Sigmoid colon (tissue), 7 donors: Measurements from ENCODE around the gene CACNA1C. TPM values are rescaled to one million over a fixed set of nuclear protein-coding genes. Genes with fewer than 3 reads are reported as not detected.

Experiments
- DNase-seq: peaks from one replicate; pipeline ENCODE4 v3.0.0-alpha.2; 2019
- H3K27ac ChIP-seq, 4 donors: fragments of 200-600 bp; sonication (generic); one replicate each; pipeline ENCODE4 v1.5.1; 2016 to 2019; ENCODE audit warnings: mild to moderate bottlenecking in 1 of 4
- H3K27me3 ChIP-seq, 3 donors: fragments of 200-600 bp; sonication (generic); one replicate each; pipeline ENCODE4 v1.5.1; 2019; ENCODE audit warnings: mild to moderate bottlenecking in 1 of 3
- H3K36me3 ChIP-seq, 4 donors: fragments of 200-600 bp; sonication (generic); one replicate each; pipeline ENCODE4 v1.5.1; 2016 to 2019
- H3K4me1 ChIP-seq, 4 donors: fragments of 200-600 bp; sonication (generic); one replicate each; pipeline ENCODE4 v1.5.1; 2017 to 2019
- H3K4me3 ChIP-seq, 4 donors: fragments of 200-600 bp; sonication (generic); one replicate each; pipeline ENCODE4 v1.5.1; 2017 to 2019; ENCODE audit warnings: mild to moderate bottlenecking in 2 of 4, moderate library complexity in 1 of 4
- H3K9me3 ChIP-seq, 4 donors: fragments of 200-600 bp in 3 of 4; sonication (generic) in 3 of 4; one replicate each; pipeline versions ENCODE4 v1.5.1 to v1.6.1; 2013 to 2019
- EP300 ChIP-seq, 4 donors: sonication (generic); formaldehyde crosslinking; IDR thresholded peaks; one replicate each; pipeline ENCODE4 v1.6.1; 2017; ENCODE audit warnings: antibody characterized with exemption in 4 of 4
- POLR2A ChIP-seq, 2 donors: fragments of 450-650 bp; IDR thresholded peaks; one replicate each; pipeline ENCODE4 v1.6.1; 2016; ENCODE audit warnings: antibody characterized with exemption in 2 of 2, mild to moderate bottlenecking in 2 of 2, moderate library complexity in 2 of 2
- POLR2AphosphoS5 ChIP-seq, 4 donors: sonication (generic); formaldehyde crosslinking; IDR thresholded peaks; one replicate each; pipeline ENCODE4 v1.6.1; 2017; ENCODE audit warnings: antibody characterized with exemption in 4 of 4
- WGBS, 2 donors: extraction: QIAGEN DNeasy Blood & Tissue Kit; methylation state at CpG; one replicate each; pipeline ENCODE4 v1.1.7; 2013; 5-methylcytosine and 5-hydroxymethylcytosine counted together
- intact Hi-C: fragments of 100-400 bp; cut with DNase I; formaldehyde crosslinking; loops from one replicate; pipeline ENCODE4 v1.15.1; 2023
- polyA plus RNA-seq, 3 donors: library from polyadenylated mRNA; stranded (reverse); fragments of 200-250 nt; gene quantifications; one replicate each; pipeline ENCODE4 v1.2.3, GENCODE V29; 2013
- total RNA-seq, 4 donors: library from RNA; depleted of rRNA; stranded (reverse); fragments of >200 nt; gene quantifications; one replicate each; pipeline ENCODE4 v1.1.0, GENCODE V29; 2016
- TF ChIP-seq, protein P1 (sequence below), 4 experiments: fragments of 450-650 bp in 3 of 4; fragments of 200-600 bp in 1 of 4; IDR thresholded peaks; one replicate each; pipeline ENCODE4 v1.5.1; 2016 to 2019; ENCODE audit warnings: antibody characterized with exemption in 4 of 4, mild to moderate bottlenecking in 3 of 4, moderate library complexity in 2 of 4
- donor health status: healthy with polysubstance abuse.
- donor health status: Bipolar disorder and iron deficiency.
- donor health status: healthy.

Gene CACNA1C
- total and polyA plus RNA-seq, 7 donors, result 0.46 to 213 (median 62.0) TPM

DNA sequence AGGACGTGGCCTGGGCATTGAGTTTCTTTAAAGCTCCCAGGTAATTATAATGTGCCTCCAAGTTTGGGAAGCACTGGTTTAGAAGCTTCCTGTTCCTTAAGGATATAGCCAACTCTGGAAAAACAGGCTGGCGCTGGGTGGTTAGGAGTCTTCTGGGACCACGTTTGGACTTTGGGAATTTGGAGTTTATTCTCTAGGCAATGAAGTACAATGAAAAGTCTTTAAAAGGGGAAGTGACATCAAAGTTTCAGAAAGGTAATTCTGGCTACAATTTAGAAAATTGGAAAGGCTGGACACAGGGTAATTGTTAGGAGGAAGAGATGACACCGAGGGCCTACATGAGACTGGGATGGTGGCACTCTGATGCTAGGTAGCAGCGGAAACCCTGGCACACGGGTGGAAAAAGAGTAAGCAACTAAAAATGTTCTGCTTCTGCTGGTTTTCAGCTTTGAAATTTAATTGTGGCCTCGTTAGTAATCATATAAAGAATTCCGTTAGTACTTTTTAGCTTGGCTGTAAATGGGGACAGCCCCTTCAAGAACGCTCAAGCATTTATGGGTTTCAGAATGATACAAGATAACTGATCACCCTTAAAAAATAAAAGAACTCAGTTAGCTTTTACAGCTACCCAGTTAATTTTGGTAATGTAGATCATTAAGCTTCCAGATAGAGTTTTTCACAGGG lies 35.8 kb upstream of the CACNA1C start:
- intact Hi-C loops, result no loop called here
- 84 to 85% methylated on average over 9 of the region's 9 CpGs for WGBS, 2 donors

DNA sequence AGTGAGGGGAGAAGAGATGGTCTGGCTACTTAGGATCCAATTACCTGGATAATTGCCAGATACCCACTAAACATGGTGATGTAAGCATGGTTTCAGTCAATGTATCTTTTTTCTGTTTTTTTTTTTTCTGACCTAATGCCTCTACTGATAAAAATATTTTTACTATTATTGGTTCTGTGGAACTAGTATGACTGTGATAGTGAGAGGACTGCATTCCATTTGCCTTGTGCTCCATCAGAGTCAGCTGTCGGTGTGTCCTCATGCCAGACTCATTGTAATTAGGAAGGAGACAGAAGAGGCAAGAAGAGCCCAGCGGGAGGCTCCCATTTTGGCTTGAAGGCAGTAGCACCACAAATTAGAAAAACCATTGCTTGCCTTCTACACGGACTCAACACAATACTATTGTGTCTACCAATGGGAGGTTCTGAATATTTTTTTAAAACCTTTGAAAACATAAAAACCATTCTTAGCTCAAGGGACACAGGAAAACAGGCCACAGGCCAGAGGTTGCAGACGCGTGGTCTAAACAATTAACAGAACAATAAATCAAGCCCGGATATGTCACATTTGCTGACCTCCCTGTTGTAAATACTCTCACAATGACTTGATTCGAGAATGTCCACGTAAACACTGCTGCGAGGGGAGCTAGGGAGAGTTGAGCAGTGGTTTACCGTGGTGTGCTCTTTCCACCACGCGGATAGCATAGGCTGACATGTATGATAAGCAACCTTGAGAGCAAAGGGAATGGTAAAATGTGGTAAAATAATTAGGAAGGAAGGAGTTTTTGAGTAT lies 35.0 kb upstream of the CACNA1C start:
- no peaks in the 10 kb centered on the region for H3K27me3 ChIP-seq
- H3K27ac ChIP-seq, result peak overlapping the region in 2 of 4 donors; percentile 44 to 80
- no peaks in the 10 kb centered on the region for H3K36me3 ChIP-seq
- H3K4me3 ChIP-seq, result no peak overlapping the region
- intact Hi-C loops, result no loop called here
- DNase-seq, result no peak
- peaks cover 0 to 48% (median 39%) of the 10 kb centered on the region in 4 donors for H3K4me1 ChIP-seq
- 57 to 70% methylated on average over 12 of the region's 12 CpGs for WGBS, 2 donors
- H3K9me3 ChIP-seq, result no peaks in the 10 kb centered on the region
- TF ChIP-seq EP300 (IDR thresholded peaks at IDR 0.05), result no peak
- TF ChIP-seq, protein P1, sequence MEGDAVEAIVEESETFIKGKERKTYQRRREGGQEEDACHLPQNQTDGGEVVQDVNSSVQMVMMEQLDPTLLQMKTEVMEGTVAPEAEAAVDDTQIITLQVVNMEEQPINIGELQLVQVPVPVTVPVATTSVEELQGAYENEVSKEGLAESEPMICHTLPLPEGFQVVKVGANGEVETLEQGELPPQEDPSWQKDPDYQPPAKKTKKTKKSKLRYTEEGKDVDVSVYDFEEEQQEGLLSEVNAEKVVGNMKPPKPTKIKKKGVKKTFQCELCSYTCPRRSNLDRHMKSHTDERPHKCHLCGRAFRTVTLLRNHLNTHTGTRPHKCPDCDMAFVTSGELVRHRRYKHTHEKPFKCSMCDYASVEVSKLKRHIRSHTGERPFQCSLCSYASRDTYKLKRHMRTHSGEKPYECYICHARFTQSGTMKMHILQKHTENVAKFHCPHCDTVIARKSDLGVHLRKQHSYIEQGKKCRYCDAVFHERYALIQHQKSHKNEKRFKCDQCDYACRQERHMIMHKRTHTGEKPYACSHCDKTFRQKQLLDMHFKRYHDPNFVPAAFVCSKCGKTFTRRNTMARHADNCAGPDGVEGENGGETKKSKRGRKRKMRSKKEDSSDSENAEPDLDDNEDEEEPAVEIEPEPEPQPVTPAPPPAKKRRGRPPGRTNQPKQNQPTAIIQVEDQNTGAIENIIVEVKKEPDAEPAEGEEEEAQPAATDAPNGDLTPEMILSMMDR (IDR thresholded peaks at IDR 0.05), result no peak
- TF ChIP-seq POLR2AphosphoS5 (IDR thresholded peaks at IDR 0.05), result peak in 1 of 4 donors; percentile 11
- no peak for TF ChIP-seq POLR2A (IDR thresholded peaks at IDR 0.05)

More for the DNA sequence above, 35.8 kb upstream of the CACNA1C start:
- Histone ChIP-seq H3K27ac (peak overlapping the region in 2 of 4 donors; percentile 44 to 80), H3K4me1 (peaks cover 0 to 55% (median 45%) of the 10 kb centered on the region in 4 donors), H3K9me3 (no peaks in the 10 kb centered on the region), H3K27me3 (no peaks in the 10 kb centered on the region), H3K4me3 (no peak overlapping the region), H3K36me3 (no peaks in the 10 kb centered on the region)
- DNase-seq, result no peak
- TF ChIP-seq POLR2AphosphoS5 (IDR thresholded peaks at IDR 0.05) (no peak), POLR2A (IDR thresholded peaks at IDR 0.05) (no peak), EP300 (IDR thresholded peaks at IDR 0.05) (no peak)
- TF ChIP-seq, protein P1 (IDR thresholded peaks at IDR 0.05), result no peak

DNA sequence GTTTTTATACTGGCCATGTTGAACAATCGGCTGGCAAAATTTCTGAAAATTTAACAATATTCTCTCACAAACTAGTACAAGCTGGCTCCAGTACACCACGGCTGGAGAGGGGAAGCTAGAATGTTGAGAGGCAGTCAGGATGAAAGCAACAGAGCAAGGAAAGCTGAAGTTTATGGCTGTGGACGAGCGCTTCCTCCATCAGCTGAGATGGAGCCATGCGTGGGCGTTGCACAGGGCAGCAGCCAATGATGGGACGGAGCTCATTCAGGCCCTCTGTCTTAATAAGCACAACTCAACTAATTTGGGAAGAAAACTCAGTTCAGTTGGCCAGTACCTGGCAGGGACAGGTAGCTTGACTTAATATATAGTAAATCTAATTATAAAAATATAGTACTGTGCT lies 34.4 kb upstream of the CACNA1C start:
- H3K27ac ChIP-seq, result peak overlapping the region in 2 of 4 donors; percentile 44 to 80
- WGBS, 2 donors, result 85% methylated on average over 7 of the region's 7 CpGs
- TF ChIP-seq POLR2AphosphoS5 (IDR thresholded peaks at IDR 0.05) (no peak), EP300 (IDR thresholded peaks at IDR 0.05) (no peak), POLR2A (IDR thresholded peaks at IDR 0.05) (no peak)
- TF ChIP-seq, protein P1 (IDR thresholded peaks at IDR 0.05), result no peak
- no peaks in the 10 kb centered on the region for H3K36me3 ChIP-seq
- H3K4me3 ChIP-seq, result no peak overlapping the region
- peaks cover 0 to 47% (median 36%) of the 10 kb centered on the region in 4 donors for H3K4me1 ChIP-seq
- DNase-seq, result no peak
- H3K9me3 ChIP-seq, result no peaks in the 10 kb centered on the region
- intact Hi-C loops, result no loop called here
- H3K27me3 ChIP-seq, result no peaks in the 10 kb centered on the region

DNA sequence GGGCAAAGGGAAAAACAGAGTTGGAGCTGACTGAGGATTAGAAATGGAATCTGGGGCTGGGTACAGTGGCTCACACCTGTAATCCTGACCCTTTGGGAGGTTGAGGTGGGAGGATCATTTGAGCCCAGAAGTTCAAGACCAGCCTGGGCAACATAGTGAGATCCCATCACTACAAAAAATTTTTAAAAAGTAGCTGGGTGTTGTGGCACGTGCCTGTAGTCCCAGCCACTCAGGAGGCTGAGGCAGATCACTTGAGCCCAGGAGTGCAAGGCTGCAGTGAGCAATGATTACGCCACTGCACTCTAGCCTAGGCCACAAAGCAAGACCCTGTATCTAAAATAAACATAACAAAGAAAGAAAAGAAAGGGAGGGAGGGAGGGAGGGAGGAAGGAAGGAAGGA lies 33.7 kb upstream of the CACNA1C start:
- no peak for TF ChIP-seq POLR2A (IDR thresholded peaks at IDR 0.05)
- WGBS, 2 donors, result 86 to 89% methylated on average over 2 of the region's 2 CpGs
- peak overlapping the region in 1 of 4 donors; percentile 80 for H3K27ac ChIP-seq
- no peak overlapping the region for H3K4me3 ChIP-seq
- H3K9me3 ChIP-seq, result no peaks in the 10 kb centered on the region
- peaks cover 0 to 45% (median 31%) of the 10 kb centered on the region in 4 donors for H3K4me1 ChIP-seq
- no peak for DNase-seq
- intact Hi-C loops, result no loop called here
- no peaks in the 10 kb centered on the region for H3K36me3 ChIP-seq
- H3K27me3 ChIP-seq, result no peaks in the 10 kb centered on the region

DNA sequence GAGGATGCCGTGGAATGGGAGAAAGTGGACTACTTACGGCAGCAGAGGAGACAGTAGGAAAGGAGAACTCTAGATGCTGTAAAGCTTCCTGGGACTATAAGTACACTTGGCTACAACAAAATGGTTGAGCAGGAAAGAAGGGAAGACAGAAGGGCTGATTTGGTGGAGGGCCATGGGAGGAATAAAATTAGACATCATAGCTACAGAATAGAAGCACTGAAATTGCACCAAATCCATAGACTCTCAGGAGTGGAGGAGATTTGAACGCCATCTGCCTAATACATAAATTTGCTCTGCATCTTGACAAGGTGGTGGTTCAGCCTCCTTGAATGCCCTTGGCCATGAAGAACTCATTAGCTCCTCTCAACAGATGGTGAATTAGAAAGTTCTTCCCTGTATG lies 32.3 kb upstream of the CACNA1C start:
- TF ChIP-seq POLR2A (IDR thresholded peaks at IDR 0.05) (no peak), POLR2AphosphoS5 (IDR thresholded peaks at IDR 0.05) (no peak), EP300 (IDR thresholded peaks at IDR 0.05) (no peak)
- TF ChIP-seq, protein P1 (IDR thresholded peaks at IDR 0.05), result no peak
- WGBS, 2 donors, result 93 to 97% methylated on average over 3 of the region's 3 CpGs
- Histone ChIP-seq H3K27ac (no peak overlapping the region), H3K36me3 (no peaks in the 10 kb centered on the region), H3K4me1 (peaks cover 0 to 33% (median 24%) of the 10 kb centered on the region in 4 donors), H3K27me3 (no peaks in the 10 kb centered on the region), H3K9me3 (no peaks in the 10 kb centered on the region), H3K4me3 (no peak overlapping the region)
- intact Hi-C loops, result no loop called here
- no peak for DNase-seq
